Epithelial cell of esophagus (primary cell): Measurements from ENCODE around the gene DMAP1.

Experiments used
- DNase-seq: peaks from one replicate; pipeline ENCODE4 v3.0.0; 2010; ENCODE audit warnings: low read depth
- H3K4me3 ChIP-seq: 2 replicates; pipeline ENCODE4 v1.5.1; 2011; ENCODE audit warnings: mild to moderate bottlenecking, low read length, control low read depth
- CTCF ChIP-seq: IDR thresholded peaks from 2 replicates; pipeline ENCODE4 v1.5.1; 2011; ENCODE audit warnings: low read depth, mild to moderate bottlenecking, low read length, control low read depth, inconsistent platforms; ENCODE audit not compliant: insufficient read depth; ENCODE audit errors: missing control alignments

The DMAP1 gene

GRCh38 chr1:44254392-44254910 lies 41.2 kb downstream of the DMAP1 start:
- H3K4me3 ChIP-seq: no peak overlapping the region
- TF ChIP-seq CTCF: no peak
- no peak for DNase-seq

GRCh38 chr1:44256762-44257554 lies 43.7 kb downstream of the DMAP1 start:
- TF ChIP-seq CTCF: no peak
- no peak for DNase-seq
- H3K4me3 ChIP-seq: no peak overlapping the region

GRCh38 chr1:44259090-44259489 lies 45.8 kb downstream of the DMAP1 start:
- TF ChIP-seq CTCF: no peak

GRCh38 chr1:44260792-44261170 lies 47.5 kb downstream of the DMAP1 start:
- H3K4me3 ChIP-seq: no peak overlapping the region
- no peak for TF ChIP-seq CTCF
- DNase-seq: no peak

More at GRCh38 chr1:44259090-44259489, 45.8 kb downstream of the DMAP1 start:
- no peak for DNase-seq
- no peak overlapping the region for H3K4me3 ChIP-seq

GRCh38 chr1:44261171-44261817 lies 48.0 kb downstream of the DMAP1 start:
- TF ChIP-seq CTCF: no peak
- DNase-seq: no peak
- no peak overlapping the region for H3K4me3 ChIP-seq

GRCh38 chr1:44261962-44262361 lies 48.7 kb downstream of the DMAP1 start:
- no peak for DNase-seq
- no peak overlapping the region for H3K4me3 ChIP-seq
- TF ChIP-seq CTCF: no peak
